ENCODE measurements around the gene MSS51.
"Not testable (repeated sequence)": the region's sequence is repeated elsewhere in the genome, so short reads cannot be mapped to it uniquely, and the experiment has no call there.

MSS51 gene

DNA sequence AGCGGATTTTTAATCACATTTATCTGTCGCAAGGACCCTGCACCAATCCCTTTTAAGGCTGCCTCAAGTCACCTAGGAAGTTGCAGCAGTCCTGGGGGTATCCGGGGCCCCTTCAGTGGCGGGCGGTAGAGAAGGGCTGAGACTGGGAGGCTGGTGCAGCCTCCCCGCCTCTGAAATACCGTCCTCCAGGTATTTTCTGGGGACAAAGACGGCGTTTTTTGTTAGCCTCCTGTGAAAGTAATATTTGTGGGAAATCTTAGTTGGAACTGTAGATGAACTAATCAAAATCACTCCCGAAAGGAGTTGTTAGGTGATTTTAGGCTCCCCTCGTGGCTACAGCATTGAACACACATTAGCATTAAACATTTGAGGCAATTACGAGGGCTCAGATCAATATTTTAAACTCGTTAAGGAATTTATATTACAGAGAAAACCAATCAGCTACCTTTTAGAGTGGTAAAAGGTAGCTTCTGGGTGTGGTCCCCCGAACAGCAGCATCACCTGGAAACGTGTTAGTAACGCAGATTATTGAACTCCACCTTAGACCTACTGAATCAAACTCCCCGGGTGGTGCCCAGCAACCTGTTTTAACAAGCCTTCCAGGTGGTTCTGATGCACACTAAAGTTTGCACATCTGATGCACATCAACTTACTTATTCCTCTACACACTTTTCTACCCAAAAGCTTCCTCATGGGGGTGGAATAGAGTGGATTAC, 19.0 kb downstream of the MSS51 start:
- peak; percentile 7 for DNase-seq (ENCODE audit: low spot score)

DNA sequence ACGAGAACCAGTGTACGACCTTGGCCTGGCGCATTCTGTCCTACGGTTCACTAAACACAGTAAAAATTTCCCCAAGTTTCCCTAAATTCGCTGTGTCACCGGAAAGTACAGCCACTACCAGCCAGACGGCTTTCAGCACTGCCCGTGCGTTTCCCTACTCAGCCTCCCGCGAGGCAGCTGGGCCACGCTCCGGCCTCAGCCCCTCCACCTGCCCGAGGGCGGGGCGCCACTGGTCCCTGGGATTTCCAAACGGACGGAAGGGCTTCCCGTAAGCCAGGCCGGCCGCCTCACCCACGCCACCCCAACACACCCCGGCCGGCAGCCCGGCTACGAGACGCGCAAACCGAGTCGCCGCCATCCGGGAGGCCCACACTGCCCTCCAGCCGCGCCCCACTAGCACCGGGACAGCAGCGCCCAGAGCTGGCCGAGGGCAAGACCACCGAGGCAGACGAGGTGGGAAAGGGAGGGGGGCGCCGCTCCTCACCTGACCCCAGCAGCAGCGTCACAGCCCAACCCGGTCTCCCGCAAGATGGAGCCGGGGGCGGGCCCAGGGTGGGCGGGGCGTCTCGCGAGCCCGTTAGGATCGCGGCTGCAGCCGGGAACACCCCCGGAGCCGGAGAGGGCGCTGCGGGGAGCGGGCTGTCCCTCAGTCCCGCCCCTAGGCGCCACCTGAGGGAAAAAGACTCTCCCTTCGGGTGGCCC, 19.7 kb downstream of the MSS51 start, which contains the start of gene ANXA7:
ANXA7 (minus strand) TSS at position 531 of the 702 bp plus-strand sequence. CDS start 13,202 bp downstream, outside the sequence.
- peak; percentile 89 for DNase-seq (ENCODE audit: low spot score)

DNA sequence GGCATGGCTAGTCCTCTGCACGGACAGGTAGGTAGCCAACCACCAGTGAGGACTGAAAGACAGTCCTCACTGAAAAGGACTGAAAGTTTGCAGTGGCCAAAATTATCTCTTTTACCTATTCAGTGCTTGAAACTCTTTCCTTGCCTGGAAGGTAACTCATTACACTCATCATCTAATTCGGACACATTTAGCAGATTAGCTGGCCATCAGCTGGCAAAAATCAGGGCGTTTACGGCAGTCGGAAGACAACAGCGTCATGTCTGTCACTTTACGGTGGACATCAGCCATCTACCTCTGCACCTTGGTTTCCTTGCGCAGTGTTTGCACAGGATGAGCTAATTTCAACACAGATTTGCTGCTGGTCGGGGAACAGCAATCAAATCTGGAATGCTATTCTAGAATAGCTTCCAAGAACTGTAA, 20.2 kb downstream of the MSS51 start:
- DNase-seq (ENCODE audit: low spot score), result no peak

DNA sequence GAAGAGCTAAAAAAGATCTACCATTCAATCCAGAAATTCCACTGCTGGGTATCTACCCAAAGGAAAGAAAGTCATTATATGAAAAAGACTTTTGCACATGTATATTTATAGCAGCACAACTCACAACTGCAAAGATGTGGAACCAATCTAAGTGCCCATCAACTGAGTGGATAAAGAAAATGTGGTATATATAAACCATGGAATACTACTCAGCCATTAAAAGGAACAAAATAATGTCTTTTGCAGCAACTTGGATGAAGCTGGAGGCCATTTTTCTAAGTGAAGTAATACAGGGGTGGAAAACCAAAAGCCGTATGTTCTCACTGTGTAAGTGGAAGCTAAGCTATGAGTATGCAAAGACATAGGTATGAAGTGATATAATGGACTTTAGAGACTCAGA, 22.5 kb downstream of the MSS51 start:
- DNase-seq (ENCODE audit: low spot score), result no peak

DNA sequence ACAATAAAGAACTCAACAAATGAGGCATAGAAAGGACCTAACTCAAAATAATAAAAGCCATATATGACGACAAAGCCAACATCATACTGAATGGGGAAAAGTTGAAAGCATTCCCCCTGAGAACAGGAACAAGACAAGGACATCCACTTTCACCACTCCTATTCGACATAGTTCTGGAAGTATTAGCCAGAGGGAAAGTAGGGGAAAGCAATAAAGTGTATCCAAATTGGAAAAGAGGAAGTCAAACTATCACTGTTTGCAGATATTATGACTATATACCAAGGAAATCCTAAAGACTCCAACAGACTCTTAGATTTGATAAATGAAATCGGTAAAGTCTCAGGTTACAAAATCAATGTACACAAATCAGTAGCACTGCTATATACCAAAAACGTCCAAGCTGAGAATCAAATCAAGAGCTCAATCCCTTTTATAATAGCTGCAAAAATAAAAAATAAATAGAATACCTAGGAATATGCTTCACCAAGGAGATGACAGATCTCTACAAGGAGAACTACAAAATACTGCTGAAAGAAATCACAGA, 24.3 kb downstream of the MSS51 start:
- DNase-seq (ENCODE audit: low spot score), result no peak

DNA sequence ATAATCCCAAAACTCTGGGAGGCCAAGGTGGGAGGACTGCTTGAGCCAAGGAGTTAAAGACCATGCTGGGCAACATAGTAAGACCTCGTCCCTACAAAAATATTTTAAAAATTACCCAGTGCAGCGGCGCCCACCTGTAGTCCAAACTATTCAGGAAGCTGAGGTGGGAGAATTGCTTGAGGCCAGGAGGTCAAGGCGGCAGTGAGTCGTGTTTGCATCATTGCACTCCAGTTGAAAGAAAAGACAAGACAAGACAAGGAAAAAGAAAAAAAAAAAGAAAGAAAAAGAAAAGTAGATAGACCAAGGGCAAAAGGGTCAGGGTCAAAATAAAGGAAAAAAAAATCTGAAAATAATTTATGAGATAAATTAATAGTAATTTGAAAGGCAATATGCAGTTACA, 25.3 kb downstream of the MSS51 start:
- no peak for DNase-seq (ENCODE audit: low spot score)

DNA sequence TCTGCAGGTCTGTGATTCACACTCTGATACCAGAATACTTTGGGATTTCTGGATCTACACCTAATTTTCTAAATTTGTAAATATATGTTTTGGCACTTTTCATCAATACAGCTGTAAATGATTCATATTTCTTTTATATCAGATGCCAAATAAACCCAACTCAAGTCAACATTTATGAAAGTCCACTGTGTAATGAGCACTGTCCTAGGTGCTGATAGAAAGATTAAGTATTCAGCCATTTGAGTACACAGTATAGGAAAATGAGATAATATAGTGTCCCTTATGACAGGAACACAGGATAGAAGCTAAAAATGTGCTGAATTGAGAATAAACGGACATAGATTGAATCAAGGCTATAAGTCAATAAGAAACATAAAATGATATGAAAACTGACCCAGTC, 25.9 kb downstream of the MSS51 start:
- no peak for DNase-seq (ENCODE audit: low spot score)

DNA sequence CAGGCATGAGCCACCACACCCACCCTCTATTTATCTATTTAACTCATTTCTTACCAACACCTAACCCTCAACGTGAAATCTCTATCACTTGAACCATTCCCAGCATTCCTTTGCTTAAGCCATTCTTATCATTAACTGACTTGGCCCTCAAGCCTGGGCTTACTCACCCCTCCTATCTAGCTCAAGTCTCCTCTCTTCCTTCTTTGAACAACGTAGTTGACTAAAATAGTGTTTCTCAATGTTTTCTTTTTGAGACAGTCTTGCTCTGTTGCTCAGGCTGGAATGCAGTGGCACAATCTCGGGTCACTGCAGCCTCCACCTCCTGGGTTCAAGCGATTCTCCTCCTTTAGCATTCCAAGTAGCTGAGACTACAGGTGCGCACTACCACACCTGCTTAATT, 26.5 kb downstream of the MSS51 start:
- DNase-seq (ENCODE audit: low spot score), result no peak

DNA sequence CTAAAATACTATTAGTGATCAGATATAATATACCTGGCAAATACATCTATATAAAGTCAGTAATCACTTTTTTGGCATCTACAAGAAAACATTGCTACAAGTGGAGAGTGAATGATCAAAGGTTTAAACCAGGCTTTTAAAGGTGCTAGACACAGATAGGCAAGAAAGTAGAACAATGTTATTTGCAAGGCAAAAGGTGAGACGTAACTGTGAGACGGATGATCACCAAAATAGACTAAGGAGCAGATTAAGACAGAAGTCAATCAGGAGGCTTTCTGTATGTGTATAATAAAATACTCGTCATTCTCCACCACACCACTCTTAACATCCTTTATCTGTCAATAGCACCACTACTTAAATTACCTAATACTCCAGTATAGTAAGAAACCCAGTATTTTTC, 27.8 kb downstream of the MSS51 start:
- DNase-seq (ENCODE audit: low spot score), result no peak

DNA sequence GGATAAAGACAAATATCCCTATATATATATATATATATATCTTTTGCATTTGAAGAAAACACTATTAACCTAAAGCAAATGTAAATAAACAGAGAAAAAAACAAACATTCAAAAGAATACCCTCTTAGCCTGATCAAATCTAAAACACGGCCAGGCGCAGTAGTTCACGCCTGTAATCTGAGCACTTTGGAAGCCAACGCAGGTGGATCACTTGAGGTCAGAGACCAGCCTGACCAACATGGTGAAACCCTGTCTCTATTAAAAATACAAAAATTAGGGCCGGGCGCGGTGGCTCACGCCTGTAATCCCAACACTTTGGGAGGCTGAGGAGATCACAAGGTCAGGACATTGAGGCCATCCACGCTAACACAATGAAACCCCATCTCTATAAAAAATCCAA, 28.7 kb downstream of the MSS51 start:
- no peak for DNase-seq (ENCODE audit: low spot score)

DNA sequence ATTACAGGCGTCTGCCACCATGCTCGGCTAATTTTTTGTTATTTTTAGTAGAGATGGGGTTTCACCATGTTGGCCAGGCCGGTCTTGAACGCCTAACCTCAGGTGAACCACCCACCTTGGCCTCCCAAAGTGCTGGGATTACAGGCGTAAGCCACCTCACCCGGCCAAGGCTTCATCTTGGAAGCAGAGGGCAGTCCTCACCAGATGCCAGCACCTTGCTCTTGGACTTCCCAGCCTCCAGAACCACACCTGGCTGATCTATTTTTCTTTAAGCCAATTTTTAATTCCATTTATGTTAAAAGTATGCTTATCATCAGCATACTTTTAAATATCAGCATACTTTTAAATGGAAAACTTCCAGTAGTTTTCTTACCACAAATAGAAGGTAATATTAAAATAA, 31.7 kb downstream of the MSS51 start:
- no peak for DNase-seq (ENCODE audit: low spot score)

DNA sequence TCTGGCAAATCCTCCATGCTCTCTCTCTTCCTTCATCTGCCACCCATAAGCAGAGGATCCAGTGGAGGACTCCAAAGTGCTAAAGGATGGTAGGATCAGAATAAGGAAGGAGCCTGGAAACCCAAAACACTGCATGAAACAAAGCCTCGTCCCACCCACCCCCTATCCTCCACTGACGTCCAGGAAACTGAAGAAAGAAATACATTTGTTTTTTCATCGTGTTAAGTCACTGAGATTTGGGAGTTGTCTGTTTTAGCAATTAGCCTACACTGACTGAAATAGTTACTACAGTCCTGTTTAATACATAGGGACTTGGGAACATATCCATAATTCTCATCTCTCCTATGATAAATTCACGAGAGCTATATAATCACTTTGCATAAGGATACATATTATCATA, 34.3 kb downstream of the MSS51 start:
- no peak for DNase-seq (ENCODE audit: low spot score)

DNA sequence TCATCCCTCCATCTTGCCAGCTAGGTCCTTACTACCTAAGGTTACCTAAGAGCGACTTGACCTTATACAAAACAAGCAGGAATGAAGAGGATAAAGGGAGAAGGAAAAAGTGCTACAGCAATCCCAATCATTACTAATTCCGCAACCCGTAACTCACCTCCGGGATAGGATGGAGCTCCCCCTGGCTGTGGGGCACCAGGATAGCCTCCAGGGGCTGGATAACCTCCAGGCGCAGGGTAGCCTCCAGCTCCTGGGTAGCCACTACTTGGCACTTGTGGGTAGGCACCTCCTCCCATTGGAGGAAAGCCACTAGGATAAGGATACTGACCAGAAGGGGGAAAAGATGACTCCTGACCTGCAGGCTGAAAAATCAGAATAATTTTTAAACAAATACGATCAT, 35.3 kb downstream of the MSS51 start:
- DNase-seq (ENCODE audit: low spot score), result no peak

DNA sequence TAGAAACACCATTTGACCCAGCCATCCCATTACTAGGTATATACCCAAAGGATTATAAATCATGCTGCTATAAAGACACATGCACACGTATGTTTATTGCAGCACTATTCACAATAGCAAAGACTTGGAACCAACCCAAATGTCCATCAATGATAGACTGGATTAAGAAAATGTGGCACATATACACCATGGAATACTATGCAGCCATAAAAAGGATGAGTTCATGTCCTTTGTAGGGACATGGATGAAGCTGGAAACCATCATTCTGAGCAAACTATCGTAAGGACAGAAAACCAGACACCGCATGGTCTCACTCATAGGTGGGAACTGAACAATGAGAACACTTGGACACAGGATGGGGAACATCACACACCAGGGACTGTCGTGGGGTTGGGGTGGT, 39.0 kb downstream of the MSS51 start:
- not testable (repeated sequence) for DNase-seq (ENCODE audit: low spot score)

DNA sequence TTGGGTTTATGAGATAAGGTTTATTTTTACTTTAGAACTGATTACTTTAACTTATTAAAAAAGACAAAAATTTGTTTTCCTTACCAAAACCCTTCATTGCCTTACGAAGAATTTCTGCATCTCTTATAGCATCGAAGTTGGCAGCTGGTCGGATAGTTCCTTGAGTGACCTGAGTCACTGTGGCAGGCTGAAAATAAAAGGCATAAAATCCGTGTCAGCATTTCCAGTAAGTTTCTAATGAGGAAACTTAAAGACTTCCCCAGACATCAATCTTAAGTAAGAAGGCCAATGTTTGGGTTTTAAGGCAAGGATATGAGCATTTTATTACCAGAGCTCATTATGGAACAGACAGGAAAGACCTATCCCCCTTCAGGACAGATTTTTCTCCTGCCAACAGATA, 45.1 kb downstream of the MSS51 start:
- DNase-seq (ENCODE audit: low spot score), result no peak

DNA sequence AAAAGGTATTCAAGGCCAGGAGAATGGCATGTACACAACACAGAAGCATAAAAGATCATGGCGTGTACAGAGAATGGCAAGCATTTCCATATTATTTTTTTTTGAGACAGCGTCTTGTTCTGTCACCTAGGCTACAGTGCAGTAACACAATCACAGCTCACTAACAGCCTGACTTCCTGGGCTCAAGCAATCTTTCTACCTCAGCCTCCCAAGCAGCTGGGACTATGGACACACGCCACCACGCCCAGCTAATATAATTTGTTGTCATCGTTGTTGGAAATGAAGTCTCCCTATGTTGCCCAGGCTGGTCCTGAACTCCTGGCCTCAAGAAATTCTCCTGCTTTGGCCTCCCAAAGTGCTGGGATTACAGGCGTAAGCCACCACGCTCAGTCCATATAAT, 46.8 kb downstream of the MSS51 start:
- DNase-seq (ENCODE audit: low spot score), result no peak

DNA sequence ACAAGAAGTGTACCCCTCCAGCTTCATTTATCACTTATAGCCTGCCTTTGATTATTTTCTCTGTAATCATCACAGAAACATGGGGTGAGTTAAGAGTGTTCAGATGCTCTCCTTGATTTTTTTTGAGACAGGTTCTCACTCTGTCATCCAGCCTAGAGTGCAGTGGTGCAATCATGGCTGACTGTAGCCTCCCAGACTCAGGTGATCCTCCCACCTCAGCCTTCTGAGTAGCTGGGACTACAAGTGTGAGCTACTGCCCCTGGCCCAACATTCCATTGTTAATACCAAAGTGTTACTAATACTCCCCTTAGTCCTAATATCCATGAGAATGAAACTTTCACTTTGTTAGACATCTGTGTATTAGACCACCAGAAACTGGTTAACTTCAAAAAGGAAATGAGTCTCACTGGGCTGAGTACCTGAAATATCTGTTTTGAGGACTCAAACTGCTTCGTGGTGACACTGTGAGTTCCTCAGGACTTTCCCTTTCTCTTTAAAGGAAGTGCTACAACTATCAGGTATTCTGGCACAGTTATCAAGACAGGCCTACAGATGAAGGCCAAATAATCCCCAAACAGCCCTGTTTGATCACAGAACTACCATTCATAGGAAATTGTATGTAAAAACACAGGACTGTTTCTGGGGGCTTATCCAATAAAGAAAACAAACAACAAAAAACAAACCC, 54.2 kb downstream of the MSS51 start:
- no peak for DNase-seq (ENCODE audit: low spot score)

DNA sequence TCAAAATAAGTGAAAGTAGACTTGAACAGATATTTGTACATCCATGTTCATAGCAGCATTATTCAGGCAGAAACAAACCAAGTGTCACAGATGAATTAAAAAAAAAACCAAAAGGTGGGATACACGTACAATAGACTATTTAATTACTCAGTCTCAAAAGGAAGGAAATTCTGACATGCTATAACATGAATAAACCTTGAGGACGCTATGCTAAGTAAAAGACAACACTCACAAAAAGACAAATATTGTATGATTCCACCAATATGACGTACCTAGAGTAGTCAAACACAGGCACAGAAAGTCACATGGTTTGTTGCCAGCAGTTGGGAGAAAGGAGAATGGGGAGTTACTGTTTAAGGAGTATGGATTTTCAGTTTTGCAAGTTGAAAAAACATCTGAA, 56.7 kb downstream of the MSS51 start:
- no peak for DNase-seq (ENCODE audit: low spot score)
